Brain pericyte (primary cell): ENCODE measurements around the gene GPR21.

ENCODE experiments used
- DNase-seq: peaks from one replicate; pipeline ENCODE4 v3.0.0-alpha.2; 2012; ENCODE audit warnings: low read depth, low spot score

Gene GPR21

GRCh38 chr9:123033864-123034601, 566 bp downstream of the GPR21 start:
- DNase-seq: no peak

- DNase-seq: no peak
These were observed 1.5 kb downstream of the GPR21 start for GRCh38 chr9:123034881-123035510.

GRCh38 chr9:123035791-123036190, 2.3 kb downstream of the GPR21 start:
- no peak for DNase-seq

GRCh38 chr9:123036893-123037545, 3.6 kb downstream of the GPR21 start:
- no peak for DNase-seq

GRCh38 chr9:123039617-123040219, 6.3 kb downstream of the GPR21 start:
- no peak for DNase-seq

- DNase-seq: no peak
These were observed 7.3 kb downstream of the GPR21 start for GRCh38 chr9:123040801-123041200.

- DNase-seq: no peak
These were observed 8.0 kb downstream of the GPR21 start for GRCh38 chr9:123041489-123041888.

- DNase-seq: no peak
These were observed 9.8 kb downstream of the GPR21 start for GRCh38 chr9:123043081-123043939.

GRCh38 chr9:123044586-123044985, 11.1 kb downstream of the GPR21 start:
- DNase-seq: no peak

- no peak for DNase-seq
These were observed 13.1 kb downstream of the GPR21 start for GRCh38 chr9:123046406-123047195.

GRCh38 chr9:123048748-123049147, 15.3 kb downstream of the GPR21 start:
- DNase-seq: no peak

GRCh38 chr9:123049589-123050222, 16.2 kb downstream of the GPR21 start:
- no peak for DNase-seq

- DNase-seq: no peak
These were observed 19.6 kb downstream of the GPR21 start for GRCh38 chr9:123053046-123053445.

- no peak for DNase-seq
These were observed 20.2 kb downstream of the GPR21 start for GRCh38 chr9:123053711-123054110.

- no peak for DNase-seq
These were observed 25.4 kb downstream of the GPR21 start for GRCh38 chr9:123058834-123059233.

GRCh38 chr9:123059472-123060220, 26.2 kb downstream of the GPR21 start:
- DNase-seq: no peak

- no peak for DNase-seq
These were observed 27.7 kb downstream of the GPR21 start for GRCh38 chr9:123061216-123061615.

- no peak for DNase-seq
These were observed 29.1 kb downstream of the GPR21 start for GRCh38 chr9:123062351-123063176.

GRCh38 chr9:123063177-123063598, 29.7 kb downstream of the GPR21 start:
- no peak for DNase-seq
